ENCODE results near the gene C19orf53. TPM values are rescaled to one million over a fixed set of nuclear protein-coding genes. Genes with fewer than 3 reads are reported as not detected.

The C19orf53 gene
- total and polyA plus RNA-seq, 9 of the 15 experiments (the other 6 are each of a cell fraction or from before 2014, with no cell fraction given) = 98.5 to 441 (median 164) TPM

GRCh38 chr19:13757805-13758772 is 16.2 kb upstream of the C19orf53 start:
- WGBS (ENCODE audit: insufficient coverage, low coverage, missing lambda C conversion rate) = 91% methylated on average over 15 of the region's 15 CpGs
- no peak for FAIRE-seq

More at GRCh38 chr19:13757805-13758772, 16.2 kb upstream of the C19orf53 start:
- Histone ChIP-seq H3K27ac (ENCODE audit: extremely low read depth, low read depth, low read length) (no peak overlapping the region), H4K20me1 (replicated peaks; ENCODE audit: control insufficient read depth, insufficient read depth, low read length) (no peaks in the 10 kb centered on the region), H3K4me3 (no peak overlapping the region), H3K79me2 (ENCODE audit: control insufficient read depth, insufficient read depth, low read length) (peaks cover 1% of the 10 kb centered on the region; the same call in 2 of the 3 replicates), H3K27me3 (ENCODE audit: control insufficient read depth in 2 of 2, insufficient read depth in 2 of 2, low read length in 2 of 2) (no peaks in the 10 kb centered on the region), H3K4me2 (ENCODE audit: insufficient read depth, low read length) (no peak overlapping the region), H3K9me1 (ENCODE audit: control insufficient read depth, insufficient read depth, low read length) (no peaks in the 10 kb centered on the region), H3K36me3 (ENCODE audit: control insufficient read depth, insufficient read depth, low read length) (peaks cover 75% of the 10 kb centered on the region), H3K9ac (ENCODE audit: insufficient read depth in 1 of 2, low read depth in 2 of 2, low read length in 2 of 2) (no peak overlapping the region), H3K4me1 (replicated peaks in 1 of 2; ENCODE audit: control insufficient read depth in 2 of 2, insufficient read depth in 2 of 2, low read length in 2 of 2) (peaks cover 0 to 16% of the 10 kb centered on the region in 2 experiments; a peak in 2 of 5 replicates), H3K9me3 (replicated peaks; ENCODE audit: control insufficient read depth, insufficient read depth, low read depth, low read length) (no peaks in the 10 kb centered on the region), H2AFZ (ENCODE audit: low read depth, low read length) (no peak overlapping the region)
- no peak for ATAC-seq
- BruUV-seq (replicated peaks) = no TSS peak
- ChIA-PET CTCF (ENCODE audit: low intra/inter-chr PET ratio) (interaction anchor here (0.6 kb wide), 1 partner anchor 24 kb away, joined by 3 read pairs; no protein-coding TSS in a partner anchor), POLR2A (no interaction called here)
- intact Hi-C loops (cut with micrococcal nuclease) (no loop called here), in situ Hi-C loops (cut with MboI) (no loop called here)
- DNase-seq (ENCODE audit: extremely low read depth in 1 of 4, low spot score in 3 of 4) = no peak
- TF ChIP-seq ZFP36 (IDR thresholded peaks at IDR 0.05; ENCODE audit: low read depth, low read length, partially characterized antibody) = peak; percentile 37
- peak; percentile 42; the same call in 1 of the 2 replicates for TF ChIP-seq MAFG (tag; conservative IDR thresholded peaks at IDR 0.05)
- peak; percentile 53 for TF ChIP-seq C11orf30 (IDR thresholded peaks at IDR 0.05; ENCODE audit: low read depth)
- TF ChIP-seq ARHGAP35 (IDR thresholded peaks at IDR 0.05; ENCODE audit: partially characterized antibody) = no peak
- no peak for TF ChIP-seq ZBTB49 (CRISPR knock-in tag; IDR thresholded peaks at IDR 0.05; ENCODE audit: borderline replicate concordance)
- TF ChIP-seq KLF16 (IDR thresholded peaks at IDR 0.05) = no peak
- peak; percentile 98 for TF ChIP-seq ZNF24 (IDR thresholded peaks at IDR 0.05)
- peak; percentile 15 for TF ChIP-seq RBM25 (IDR thresholded peaks at IDR 0.05; ENCODE audit: low read depth, low read length, severe bottlenecking)
- TF ChIP-seq MAFK (IDR thresholded peaks at IDR 0.05; ENCODE audit: low read length) = 0 out of 2 replicates have a peak, but pooled peaks have one; percentile 9
- TF ChIP-seq, protein P1, sequence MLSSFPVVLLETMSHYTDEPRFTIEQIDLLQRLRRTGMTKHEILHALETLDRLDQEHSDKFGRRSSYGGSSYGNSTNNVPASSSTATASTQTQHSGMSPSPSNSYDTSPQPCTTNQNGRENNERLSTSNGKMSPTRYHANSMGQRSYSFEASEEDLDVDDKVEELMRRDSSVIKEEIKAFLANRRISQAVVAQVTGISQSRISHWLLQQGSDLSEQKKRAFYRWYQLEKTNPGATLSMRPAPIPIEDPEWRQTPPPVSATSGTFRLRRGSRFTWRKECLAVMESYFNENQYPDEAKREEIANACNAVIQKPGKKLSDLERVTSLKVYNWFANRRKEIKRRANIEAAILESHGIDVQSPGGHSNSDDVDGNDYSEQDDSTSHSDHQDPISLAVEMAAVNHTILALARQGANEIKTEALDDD (IDR thresholded peaks at IDR 0.05) = no peak
- TF ChIP-seq RBM15 (IDR thresholded peaks at IDR 0.05; ENCODE audit: insufficient read depth, low read length) = no peak
- TF ChIP-seq ZNF316 (IDR thresholded peaks at IDR 0.05) = peak; percentile 52; the same call in 1 of the 2 replicates

Measured in K562 (cell line).